H1 (cell line): ENCODE measurements around the gene PITPNC1. TPM values are rescaled to one million over a fixed set of nuclear protein-coding genes. Genes with fewer than 3 reads are reported as not detected.

Experiments
- CTCF ChIA-PET: fragments of 300-600 bp; sonication (Branson Sonifier 250); formaldehyde crosslinking; loops from one replicate; lab custom pipeline; 2021; ENCODE audit not compliant: partially characterized antibody; lab: Charles Lee
- POLR2A ChIA-PET: fragments of 300-600 bp; sonication (Branson Sonifier 250); formaldehyde crosslinking; loops from one replicate; lab custom pipeline; 2021; ENCODE audit warnings: inconsistent platforms; ENCODE audit not compliant: partially characterized antibody; lab: Charles Lee
- DNase-seq, 2 experiments: peaks; one replicate each; pipeline versions ENCODE4 v3.0.0 to v3.0.0-alpha.2; 2010 to 2022; ENCODE audit warnings: low spot score in 2 of 2, low read depth in 1 of 2, mixed read lengths in 1 of 2
- FAIRE-seq: peaks from 2 replicates; lab custom pipeline; 2011; peaks lifted over from hg19 to GRCh38; lab: Jason Lieb, UNC
- H2AFZ ChIP-seq: 2 replicates; pipeline ENCODE4 v1.8.1; 2012; ENCODE audit warnings: low read length, inconsistent platforms
- H2AK5ac ChIP-seq: 2 replicates; pipeline ENCODE4 v1.6.1; 2013; ENCODE audit warnings: low read depth, low read length
- H2BK120ac ChIP-seq: replicated peaks from 2 replicates; pipeline ENCODE3; 2013; ENCODE audit warnings: low read depth, low read length, inconsistent platforms
- H2BK12ac ChIP-seq: 2 replicates; pipeline ENCODE4 v1.6.1; 2013; ENCODE audit warnings: low read depth, low read length
- H2BK15ac ChIP-seq: 2 replicates; pipeline ENCODE4 v1.6.1; 2013; ENCODE audit warnings: low read length
- H2BK20ac ChIP-seq: 2 replicates; pipeline ENCODE4 v1.6.1; 2013; ENCODE audit warnings: low read length
- H2BK5ac ChIP-seq: 2 replicates; pipeline ENCODE4 v1.6.1; 2013; ENCODE audit warnings: low read depth, low read length
- H3K14ac ChIP-seq: 2 replicates; pipeline ENCODE4 v1.6.1; 2013; ENCODE audit warnings: inconsistent platforms; ENCODE audit not compliant: insufficient read length
- H3K18ac ChIP-seq: 2 replicates; pipeline ENCODE4 v1.6.1; 2013; ENCODE audit warnings: low read length; ENCODE audit errors: extremely low read depth
- H3K23ac ChIP-seq: 2 replicates; pipeline ENCODE4 v1.6.1; 2013; ENCODE audit warnings: inconsistent platforms; ENCODE audit not compliant: insufficient read length
- H3K23me2 ChIP-seq: 2 replicates; pipeline ENCODE4 v1.6.1; 2013; ENCODE audit warnings: low read depth, low read length
- H3K27ac ChIP-seq: 2 replicates; pipeline ENCODE4 v1.6.1; 2011; ENCODE audit warnings: low read depth, low read length, inconsistent platforms
- H3K27me3 ChIP-seq, 4 experiments: replicated peaks in 1 of 4; 1 replicate in 1 of 4; 2 replicates in 3 of 4; pipeline versions ENCODE4 v1.6.1 to v1.8.1; 2011 to 2013; ENCODE audit warnings: low read length in 3 of 4, mild to moderate bottlenecking in 3 of 4, inconsistent platforms in 2 of 4, mixed read lengths in 2 of 4, moderate library complexity in 1 of 4; ENCODE audit not compliant: control insufficient read depth in 3 of 4, insufficient read depth in 3 of 4; ENCODE audit errors: extremely low read depth in 1 of 4
- H3K36me3 ChIP-seq, 4 experiments: 2 replicates each; pipeline versions ENCODE4 v1.6.1 to v1.8.1; 2011 to 2013; ENCODE audit warnings: mild to moderate bottlenecking in 4 of 4, low read length in 3 of 4, moderate library complexity in 2 of 4, control low read depth in 1 of 4, inconsistent platforms in 1 of 4; ENCODE audit not compliant: insufficient read depth in 4 of 4, control insufficient read depth in 2 of 4
- H3K4ac ChIP-seq: replicated peaks from 2 replicates; pipeline ENCODE3; 2013; ENCODE audit warnings: low read length, low read depth, mixed read lengths, inconsistent platforms; ENCODE audit not compliant: insufficient read length
- H3K4me1 ChIP-seq, 4 experiments: replicated peaks in 1 of 4; 1 replicate in 1 of 4; 2 replicates in 3 of 4; pipeline versions ENCODE4 v1.6.1 to v1.8.1; 2011 to 2013; ENCODE audit warnings: low read length in 3 of 4, inconsistent platforms in 2 of 4, mixed read lengths in 1 of 4; ENCODE audit not compliant: insufficient read depth in 4 of 4, control insufficient read depth in 3 of 4
- H3K4me2 ChIP-seq, 2 experiments: 2 replicates each; pipeline versions ENCODE4 v1.6.1 to v1.8.1; 2011 to 2013; ENCODE audit warnings: low read depth in 2 of 2, low read length in 2 of 2, control low read depth in 1 of 2, inconsistent platforms in 1 of 2, mild to moderate bottlenecking in 1 of 2; ENCODE audit not compliant: insufficient read depth in 1 of 2
- H3K4me3 ChIP-seq, 4 experiments: fragments of 200-600, 300-600 bp in 1 of 4; sonication (generic), shearing (Covaris generic), sonication (Bioruptor Twin) in 1 of 4; 2 replicates each; pipeline versions ENCODE4 v1.5.1 to v1.8.1; 2011 to 2016; ENCODE audit warnings: low read length in 4 of 4, low read depth in 3 of 4, control low read depth in 2 of 4, inconsistent platforms in 2 of 4, mild to moderate bottlenecking in 2 of 4, mixed read lengths in 1 of 4, moderate library complexity in 1 of 4; ENCODE audit not compliant: insufficient read depth in 2 of 4; ENCODE audit errors: extremely low read depth in 1 of 4
- H3K56ac ChIP-seq: replicated peaks from 2 replicates; pipeline ENCODE3; 2013; ENCODE audit warnings: low read depth, mild to moderate bottlenecking, mixed read lengths, low read length, inconsistent platforms; ENCODE audit not compliant: insufficient read length
- H3K79me1 ChIP-seq: 2 replicates; pipeline ENCODE4 v1.6.1; 2013; ENCODE audit warnings: low read depth, low read length, control low read depth
- H3K79me2 ChIP-seq, 2 experiments: 2 replicates each; pipeline versions ENCODE4 v1.6.1 to v1.8.1; 2012 to 2013; ENCODE audit warnings: low read length in 2 of 2, mild to moderate bottlenecking in 2 of 2, inconsistent platforms in 1 of 2; ENCODE audit not compliant: insufficient read depth in 2 of 2, control insufficient read depth in 1 of 2
- H3K9ac ChIP-seq, 4 experiments: replicated peaks in 1 of 4; 1 replicate in 1 of 4; 2 replicates in 3 of 4; pipeline versions ENCODE4 v1.6.1 to v1.8.1; 2011 to 2013; ENCODE audit warnings: low read depth in 3 of 4, low read length in 3 of 4, control low read depth in 2 of 4, mild to moderate bottlenecking in 2 of 4, moderate library complexity in 2 of 4, inconsistent platforms in 1 of 4; ENCODE audit errors: extremely low read depth in 1 of 4
- H3K9me3 ChIP-seq, 2 experiments: 2 replicates each; pipeline versions ENCODE4 v1.6.1 to v1.8.1; 2012 to 2013; ENCODE audit warnings: mild to moderate bottlenecking in 2 of 2, moderate library complexity in 2 of 2, control low read depth in 1 of 2, inconsistent platforms in 1 of 2, low read depth in 1 of 2, low read length in 1 of 2, mixed read lengths in 1 of 2; ENCODE audit not compliant: insufficient read depth in 2 of 2
- H4K20me1 ChIP-seq, 2 experiments: replicated peaks in 1 of 2; 2 replicates each; pipeline versions ENCODE3 to v1.8.1; 2011 to 2013; ENCODE audit warnings: inconsistent platforms in 2 of 2, low read length in 2 of 2, mild to moderate bottlenecking in 1 of 2; ENCODE audit not compliant: insufficient read depth in 2 of 2, control insufficient read depth in 1 of 2
- H4K5ac ChIP-seq: 2 replicates; pipeline ENCODE4 v1.6.1; 2013; ENCODE audit warnings: low read length, low read depth, mixed read lengths, inconsistent platforms; ENCODE audit not compliant: insufficient read length
- H4K8ac ChIP-seq: 2 replicates; pipeline ENCODE4 v1.8.0; 2013; ENCODE audit warnings: mild to moderate bottlenecking, moderate library complexity, low read length, inconsistent platforms; ENCODE audit not compliant: insufficient read depth; ENCODE audit errors: extremely low read depth
- H4K91ac ChIP-seq: replicated peaks from 2 replicates; pipeline ENCODE3; 2013; ENCODE audit warnings: low read length, mixed read lengths, inconsistent platforms; ENCODE audit not compliant: insufficient read length
- JUN ChIP-seq: IDR thresholded peaks from 2 replicates; pipeline ENCODE4 v1.6.1; 2011; ENCODE audit warnings: low read depth, mild to moderate bottlenecking, improper control_type of control experiment, low read length
- RNF2 ChIP-seq: fragments of 200-900, 300-1000 bp; sonication (generic); IDR thresholded peaks from 2 replicates; pipeline ENCODE4 v1.7.1; 2016; ENCODE audit warnings: borderline replicate concordance, low read depth, mild to moderate bottlenecking, antibody characterized with exemption, low read length; ENCODE audit not compliant: poor library complexity, severe bottlenecking; ENCODE audit errors: missing control alignments
- SP4 ChIP-seq: IDR thresholded peaks from 2 replicates; pipeline ENCODE4 v1.6.1; 2012; ENCODE audit warnings: low read length, inconsistent platforms
- TAF7 ChIP-seq: optimal IDR thresholded peaks from 2 replicates; pipeline ENCODE3; 2011; ENCODE audit warnings: low read depth, mild to moderate bottlenecking, inconsistent platforms, low read length, moderate library complexity, borderline replicate concordance
- WGBS, 2 experiments: shearing (Covaris generic) in 1 of 2; methylation state at CpG; one replicate each; pipeline versions ENCODE4 v1.1.6 to v1.1.7; 2013 to 2015; ENCODE audit warnings: low lambda C conversion rate in 2 of 2, mixed read lengths in 2 of 2, inconsistent platforms in 1 of 2, low coverage in 1 of 2, missing lambda C conversion rate in 1 of 2; ENCODE audit not compliant: insufficient replicate concordance in 2 of 2, insufficient coverage in 1 of 2, insufficient read length in 1 of 2; ENCODE audit errors: extremely low coverage in 1 of 2, missing lambda C conversion rate in 1 of 2; 5-methylcytosine and 5-hydroxymethylcytosine counted together
- polyA plus RNA-seq, 7 experiments: library from polyadenylated mRNA; depleted of rRNA in 3 of 7; stranded (reverse) in 5 of 7; unstranded in 2 of 7; fragments of >200 nt in 5 of 7; fragments of 200-250 nt in 2 of 7; gene quantifications; 1 replicate in 5 of 7; 2 replicates in 1 of 7; 4 replicates in 1 of 7; pipeline versions ENCODE4 v1.2.1 to v1.2.3, GENCODE V29; 2011 to 2013; ENCODE audit warnings: missing spikeins in 2 of 7, mixed read lengths in 2 of 7
- total RNA-seq: library from RNA; stranded (reverse); fragmentation: NEBNext Ultra II Directional; extraction: Animal tissue kit (Norgen Biotek cat#: 25700); gene quantifications from 2 replicates; pipeline ENCODE4 v1.2.1, GENCODE V29; 2021

The PITPNC1 gene
- total and polyA plus RNA-seq, 2 of the 8 experiments (the other 6 are each of a cell fraction or from before 2014, with no cell fraction given): 17.6 to 54.7 TPM

DNA sequence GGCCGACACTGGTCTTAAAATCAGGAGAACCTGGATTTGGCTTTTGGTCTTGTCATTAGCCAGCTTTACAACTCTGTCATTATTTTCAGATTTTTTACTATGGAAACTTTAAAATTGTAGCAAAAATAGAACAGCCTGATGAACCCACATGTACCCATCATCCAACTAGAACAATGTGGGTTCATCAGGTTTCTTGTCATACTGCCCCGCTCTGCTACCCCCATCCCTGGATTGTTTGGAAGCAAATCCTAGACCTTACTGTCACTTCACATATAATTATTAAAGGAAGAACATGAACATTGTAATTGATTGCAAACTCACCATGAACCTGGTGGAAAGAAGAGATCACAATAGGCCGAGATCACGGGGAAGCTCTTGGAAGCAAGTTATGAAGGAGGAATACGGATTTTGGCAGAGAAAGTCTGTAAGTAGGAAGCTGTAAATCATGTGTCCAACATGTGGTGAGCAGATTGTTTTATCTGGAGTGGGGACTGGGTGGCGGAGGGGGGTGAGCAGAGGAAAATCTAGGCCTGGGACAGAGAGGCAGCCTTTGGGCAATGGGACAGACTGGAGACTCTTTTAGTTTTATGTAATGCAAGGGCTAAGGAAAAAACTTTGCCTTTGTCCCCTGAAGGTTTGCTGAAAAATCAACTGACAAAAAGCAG, 67.0 kb downstream of the PITPNC1 start:
- WGBS, 2 experiments: 91% methylated on average over 6 of the region's 6 CpGs; no CpG with 5 or more reads in 1 of the 2 experiments
- H3K4me3 ChIP-seq: no peak overlapping the region
- FAIRE-seq: no peak
- TF ChIP-seq RNF2 (no peak), TAF7 (no peak), SP4 (no peak), JUN (no peak)
- TF ChIP-seq, all 59 proteins: peak for 0
- no peak overlapping the region for H2AFZ ChIP-seq
- ChIA-PET POLR2A (no interaction called here), CTCF (interaction anchor here (2.2 kb wide), 1 partner anchor 57 kb away, joined by 5 read pairs; no protein-coding TSS in a partner anchor)
- no peak overlapping the region for H2BK12ac ChIP-seq
- H2BK5ac ChIP-seq: no peak overlapping the region
- no peak overlapping the region for H3K27ac ChIP-seq
- H3K14ac ChIP-seq: no peak overlapping the region
- H3K23me2 ChIP-seq: no peaks in the 10 kb centered on the region
- H4K20me1 ChIP-seq: no peaks in the 10 kb centered on the region
- no peak overlapping the region for H4K91ac ChIP-seq
- H3K4me2 ChIP-seq: no peak overlapping the region
- H3K56ac ChIP-seq: no peak overlapping the region
- H3K4ac ChIP-seq: no peak overlapping the region
- H3K27me3 ChIP-seq: no peaks in the 10 kb centered on the region
- no peaks in the 10 kb centered on the region for H3K9me3 ChIP-seq
- peak overlapping the region; percentile 61; the same call in 1 of the 2 replicates for H2BK20ac ChIP-seq
- no peak overlapping the region; the same call in 1 of the 2 replicates for H3K18ac ChIP-seq
- H3K23ac ChIP-seq: no peak overlapping the region
- H4K5ac ChIP-seq: no peak overlapping the region
- H3K4me1 ChIP-seq: peaks cover 3 to 22% (median 4%) of the 10 kb centered on the region in 4 experiments; a peak in 5 of 7 replicates
- H3K79me1 ChIP-seq: peaks cover 4% of the 10 kb centered on the region
- no peak overlapping the region for H2BK15ac ChIP-seq
- no peak overlapping the region for H3K9ac ChIP-seq
- H3K79me2 ChIP-seq: peaks cover 0 to 69% of the 10 kb centered on the region in 2 experiments; a peak in 2 of 4 replicates
- H4K8ac ChIP-seq: no peak overlapping the region
- peak overlapping the region; percentile 40; the same call in 1 of the 2 replicates for H2AK5ac ChIP-seq
- H3K36me3 ChIP-seq: no peaks in the 10 kb centered on the region
- H2BK120ac ChIP-seq: no peak overlapping the region
- DNase-seq: no peak
